ENCODE results near the gene OXCT2.

GRCh38 chr1:39762550-39763540, 8.3 kb downstream of the OXCT2 start:
- no peak for TF ChIP-seq IRF2 (CRISPR knock-in tag; IDR thresholded peaks at IDR 0.05)
- no peak for TF ChIP-seq POLR2AphosphoS2 (IDR thresholded peaks at IDR 0.05; ENCODE audit: low read length)
- no peak for TF ChIP-seq EP300 (IDR thresholded peaks at IDR 0.05; ENCODE audit: low read length)
- TF ChIP-seq RNF2 (IDR thresholded peaks at IDR 0.05) = no peak
- TF ChIP-seq SMC3 (conservative IDR thresholded peaks at IDR 0.05; ENCODE audit: insufficient read depth, low read depth, low read length) = no peak
- TF ChIP-seq EZH2 (IDR thresholded peaks at IDR 0.05; ENCODE audit: borderline replicate concordance, low read depth, low read length) = no peak
- no peak for TF ChIP-seq ZNF398 (CRISPR knock-in tag; IDR thresholded peaks at IDR 0.05)
- no peak for TF ChIP-seq HNRNPL (IDR thresholded peaks at IDR 0.05; ENCODE audit: low read depth, low read length)
- TF ChIP-seq ZNF282 (CRISPR knock-in tag; IDR thresholded peaks at IDR 0.05) = no peak
- no peak for TF ChIP-seq NFE2 (IDR thresholded peaks at IDR 0.05; ENCODE audit: low read depth)
- TF ChIP-seq ZNF184 (CRISPR knock-in tag; IDR thresholded peaks at IDR 0.05) = no peak

Measured in K562 (cell line).